Mucosa of descending colon (tissue), 3 donors: ENCODE measurements around the gene DARS2. TPM values are rescaled to one million over a fixed set of nuclear protein-coding genes. Genes with fewer than 3 reads are reported as not detected.

Source experiments
- ATAC-seq: fragments of 200-7000 bp; cut with Tn5 transposase; one replicate; pipeline ENCODE4 v1.9.1; 2020; ENCODE audit warnings: mild to moderate bottlenecking, moderate library complexity
- DNase-seq, 3 donors: peaks; one replicate each; pipeline ENCODE4 v3.0.0-alpha.2; 2020
- H3K36me3 ChIP-seq: fragments of 200-600 bp; one replicate; pipeline ENCODE4 v1.8.0; 2021; ENCODE audit warnings: low read depth, mild to moderate bottlenecking
- H3K4me1 ChIP-seq: fragments of 200-600 bp; one replicate; pipeline ENCODE4 v1.8.0; 2021; ENCODE audit warnings: low read depth, mild to moderate bottlenecking
- H3K4me3 ChIP-seq: fragments of 200-600 bp; one replicate; pipeline ENCODE4 v1.8.0; 2021; ENCODE audit warnings: mild to moderate bottlenecking
- H3K9me3 ChIP-seq: fragments of 200-600 bp; one replicate; pipeline ENCODE4 v1.8.0; 2021; ENCODE audit warnings: mild to moderate bottlenecking
- CTCF ChIP-seq: fragments of 200-600 bp; IDR thresholded peaks from one replicate; pipeline ENCODE4 v1.8.0; 2022; ENCODE audit warnings: antibody characterized with exemption, mild to moderate bottlenecking
- intact Hi-C, 2 donors: fragments of 100-400 bp; cut with DNase I in 1 of 2; cut with micrococcal nuclease in 1 of 2; formaldehyde crosslinking; loops; one replicate each; pipeline versions ENCODE4 v1.11.0 to v1.11.1; 2022; cut with DNase I, micrococcal nuclease
- long read RNA-seq, 2 donors: library from polyadenylated mRNA; unstranded; transcript quantifications; one replicate each; pipeline ENCODE4 v2.0.0, GENCODE V29; 2019 to 2021
- total RNA-seq, 3 donors: library from RNA; stranded (reverse); fragmentation: NEBNext Ultra II Directional in 2 of 3; extraction: Animal tissue kit (Norgen Biotek cat#: 25700) in 2 of 3; gene quantifications; one replicate each; pipeline versions ENCODE4 v1.2.1 to v1.2.4, GENCODE V29; 2021 to 2023
- donor health status: DM: no; HTN: no; CAD: no; lungs with moderate emphysema.
- donor health status: DM: no; HTN: no; CAD: no.
- donor health status: DM: no; HTN: yes; CAD: no.

DARS2 gene
- 10 to 100 TPM; 15.2 to 29.4 (median 21.6) TPM for total RNA-seq
- long read RNA-seq, donor 1, partial matches to known transcripts: 2 of 7 reads
- long read RNA-seq, donor 1, other reads (novel, unspliced or antisense): 1 of 7 reads
- long read RNA-seq, donor 2, partial matches to known transcripts: 2 of 7 reads
- long read RNA-seq, donor 2, other reads (novel, unspliced or antisense): 1 of 7 reads

- Histone ChIP-seq H3K4me3 (peak within 1 kb of the TSS; percentile 38), H3K36me3 (no peaks in the 10 kb centered on the region), H3K4me1 (peaks cover 3% of the 10 kb centered on the region), H3K9me3 (no peaks in the 10 kb centered on the region)
- intact Hi-C loops: loop anchor here in 1 of 2 donors (10.0 kb wide), 1 partner anchor 400 kb away; no protein-coding TSS in a partner anchor
- TF ChIP-seq CTCF: no peak
- peak; percentile 97 for ATAC-seq
- DNase-seq: peak; percentile 94 to 98 (median 94)
Measured at GRCh38 chr1:173824315-173825081, at the start of gene DARS2, which contains the start of gene CENPL. DARS2 (plus strand) TSS chr1:173824673; CDS start chr1:173825230, 557 bp downstream. CENPL (minus strand) TSS chr1:173824883; CDS start chr1:173811299, 13,584 bp downstream.

- intact Hi-C loops: no loop called here
- no peak for ATAC-seq
- no peak for TF ChIP-seq CTCF
- DNase-seq: no peak
- Histone ChIP-seq H3K36me3 (no peaks in the 10 kb centered on the region), H3K4me3 (no peak overlapping the region), H3K4me1 (no peaks in the 10 kb centered on the region), H3K9me3 (no peaks in the 10 kb centered on the region)
Measured at GRCh38 chr1:173775578-173776226, 48.8 kb upstream of the DARS2 start.

DNA sequence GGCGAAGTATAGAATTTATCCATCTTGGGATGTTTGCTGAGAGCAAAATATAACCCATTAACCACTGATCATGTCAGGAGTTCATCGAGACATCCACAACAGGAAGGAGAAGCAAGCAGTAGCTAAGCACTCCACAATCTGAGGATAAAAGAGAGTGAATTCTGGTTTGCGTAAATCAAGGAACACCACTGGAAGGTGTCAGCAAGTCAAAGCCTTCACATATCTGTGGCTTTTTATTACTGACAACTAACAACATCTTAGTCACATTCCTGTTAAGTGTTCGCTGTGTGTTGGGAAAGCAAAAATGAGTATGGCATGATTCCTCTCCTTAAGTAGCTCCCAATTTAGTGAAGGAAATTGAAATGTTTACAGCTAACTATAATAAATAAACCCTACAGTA is 44.5 kb upstream of the DARS2 start:
- TF ChIP-seq CTCF: no peak
- intact Hi-C loops: no loop called here
- Histone ChIP-seq H3K9me3 (no peaks in the 10 kb centered on the region), H3K36me3 (no peaks in the 10 kb centered on the region), H3K4me1 (no peaks in the 10 kb centered on the region), H3K4me3 (no peak overlapping the region)
- no peak for DNase-seq
- ATAC-seq: no peak

DNA sequence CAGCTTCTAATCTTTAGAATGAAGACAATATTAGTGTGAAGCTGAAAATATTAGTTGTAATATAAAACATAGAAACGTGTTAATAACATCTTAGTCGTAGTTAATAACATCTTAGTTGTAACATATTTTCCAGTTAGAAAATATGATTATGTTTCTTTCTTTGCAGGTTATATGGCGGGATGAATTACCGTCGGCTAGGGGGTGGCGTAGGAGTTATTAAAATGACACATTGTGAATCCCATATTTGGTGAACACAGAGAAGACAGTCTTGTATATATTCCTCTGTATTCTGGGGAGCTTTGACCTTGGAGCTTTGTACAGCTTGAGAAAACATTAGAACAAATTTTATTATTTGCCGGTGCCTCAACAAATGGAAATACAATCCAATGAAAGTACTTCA is 39.5 kb upstream of the DARS2 start:
- H3K36me3 ChIP-seq: no peaks in the 10 kb centered on the region
- ATAC-seq (no peak), DNase-seq (no peak)
- TF ChIP-seq CTCF: no peak
- no peak overlapping the region for H3K4me3 ChIP-seq
- no peaks in the 10 kb centered on the region for H3K4me1 ChIP-seq
- no peaks in the 10 kb centered on the region for H3K9me3 ChIP-seq
- intact Hi-C loops: no loop called here

- intact Hi-C loops: no loop called here
- TF ChIP-seq CTCF: no peak
- no peaks in the 10 kb centered on the region for H3K4me1 ChIP-seq
Measured at GRCh38 chr1:173789841-173790240, 34.6 kb upstream of the DARS2 start.

More at GRCh38 chr1:173789841-173790240, 34.6 kb upstream of the DARS2 start:
- Histone ChIP-seq H3K36me3 (no peaks in the 10 kb centered on the region), H3K9me3 (no peaks in the 10 kb centered on the region), H3K4me3 (no peak overlapping the region)
- ATAC-seq (no peak), DNase-seq (no peak)
